Endothelial cell (in vitro differentiated cells): ENCODE data around the gene SLC25A14. TPM values are rescaled to one million over a fixed set of nuclear protein-coding genes. Genes with fewer than 3 reads are reported as not detected.

Experiments
- DNase-seq: peaks from one replicate; pipeline ENCODE4 v3.0.0; 2021; ENCODE audit warnings: low spot score
- H3K27ac Mint-ChIP-seq: one replicate; pipeline ENCODE4 v1.8.0; 2021; ENCODE audit warnings: mixed read lengths, inconsistent platforms; ENCODE audit not compliant: unreplicated experiment
- H3K27me3 Mint-ChIP-seq: one replicate; pipeline ENCODE4 v1.8.0; 2021; ENCODE audit warnings: mild to moderate bottlenecking, moderate library complexity, mixed read lengths, inconsistent platforms; ENCODE audit not compliant: unreplicated experiment
- H3K36me3 Mint-ChIP-seq: one replicate; pipeline ENCODE4 v1.8.0; 2021; ENCODE audit warnings: mild to moderate bottlenecking, low read depth, mixed read lengths, inconsistent platforms; ENCODE audit not compliant: unreplicated experiment
- H3K4me1 Mint-ChIP-seq: one replicate; pipeline ENCODE4 v1.8.0; 2021; ENCODE audit warnings: mild to moderate bottlenecking, mixed read lengths, inconsistent platforms; ENCODE audit not compliant: unreplicated experiment
- H3K4me3 Mint-ChIP-seq: one replicate; pipeline ENCODE4 v1.8.0; 2021; ENCODE audit warnings: mild to moderate bottlenecking, mixed read lengths, inconsistent platforms; ENCODE audit not compliant: unreplicated experiment
- H3K9me3 Mint-ChIP-seq: one replicate; pipeline ENCODE4 v1.8.0; 2021; ENCODE audit warnings: mixed read lengths, inconsistent platforms; ENCODE audit not compliant: unreplicated experiment
- CTCF ChIP-seq: fragments of 200-600 bp; sonication (generic); IDR thresholded peaks from one replicate; pipeline ENCODE4 v1.5.0; 2021; ENCODE audit warnings: antibody characterized with exemption; ENCODE audit not compliant: unreplicated experiment
- total RNA-seq: library from RNA; stranded (reverse); fragmentation: NEBNext Ultra II Directional; extraction: Animal tissue kit (Norgen Biotek cat#: 25700); gene quantifications from one replicate; pipeline ENCODE4 v1.2.1, GENCODE V29; 2021; ENCODE audit not compliant: unreplicated experiment

Gene SLC25A14
- total RNA-seq, 1 donor from 2014 or later: 14.5 TPM

- Mint-ChIP-seq H3K4me1 (no peaks in the 10 kb centered on the region), H3K27ac (no peak overlapping the region), H3K36me3 (no peaks in the 10 kb centered on the region), H3K27me3 (no peaks in the 10 kb centered on the region), H3K4me3 (no peak overlapping the region), H3K9me3 (no peaks in the 10 kb centered on the region)
- no peak for TF ChIP-seq CTCF
- DNase-seq: no peak
Observed at GRCh38 chrX:130395341-130395740, 55.6 kb downstream of the SLC25A14 start.

- peaks cover 3% of the 10 kb centered on the region for H3K4me1 Mint-ChIP-seq
- peaks cover 3% of the 10 kb centered on the region for H3K36me3 Mint-ChIP-seq
- no peaks in the 10 kb centered on the region for H3K9me3 Mint-ChIP-seq
Observed at GRCh38 chrX:130401415-130402207, 61.9 kb downstream of the SLC25A14 start, which contains the start of gene RBMX2. RBMX2 (plus strand) TSS chrX:130401987; CDS start chrX:130402033, 46 bp downstream.

GRCh38 chrX:130402208-130402684, 62.5 kb downstream of the SLC25A14 start:
- Mint-ChIP-seq H3K4me1 (peaks cover 3% of the 10 kb centered on the region), H3K27ac (peak overlapping the region; percentile 65), H3K36me3 (peaks cover 3% of the 10 kb centered on the region), H3K9me3 (no peaks in the 10 kb centered on the region), H3K4me3 (peak overlapping the region; percentile 98), H3K27me3 (no peaks in the 10 kb centered on the region)
- TF ChIP-seq CTCF: no peak
- DNase-seq: no peak

More at GRCh38 chrX:130401415-130402207, 61.9 kb downstream of the SLC25A14 start, which contains the start of gene RBMX2:
- Mint-ChIP-seq H3K27me3 (no peaks in the 10 kb centered on the region), H3K27ac (peak within 1 kb of the TSS; percentile 74), H3K4me3 (peak within 1 kb of the TSS; percentile 98)
- DNase-seq: peak; percentile 66
- TF ChIP-seq CTCF: no peak

- Mint-ChIP-seq H3K27ac (no peak overlapping the region), H3K9me3 (no peaks in the 10 kb centered on the region), H3K4me1 (no peaks in the 10 kb centered on the region), H3K4me3 (no peak overlapping the region), H3K27me3 (no peaks in the 10 kb centered on the region), H3K36me3 (no peaks in the 10 kb centered on the region)
- no peak for DNase-seq
- no peak for TF ChIP-seq CTCF
Observed at GRCh38 chrX:130413415-130413814, 73.7 kb downstream of the SLC25A14 start.

- no peak for TF ChIP-seq CTCF
- DNase-seq: no peak
- H3K4me1 Mint-ChIP-seq: no peaks in the 10 kb centered on the region
- H3K27ac Mint-ChIP-seq: no peak overlapping the region
- H3K4me3 Mint-ChIP-seq: no peak overlapping the region
- no peaks in the 10 kb centered on the region for H3K27me3 Mint-ChIP-seq
- no peaks in the 10 kb centered on the region for H3K9me3 Mint-ChIP-seq
- no peaks in the 10 kb centered on the region for H3K36me3 Mint-ChIP-seq
Observed at GRCh38 chrX:130414800-130415199, 75.1 kb downstream of the SLC25A14 start.
